RPMI7951 (cell line): Measurements from ENCODE around the gene RMI2. TPM values are rescaled to one million over a fixed set of nuclear protein-coding genes. Genes with fewer than 3 reads are reported as not detected.
"Not testable (repeated sequence)": the region's sequence is repeated elsewhere in the genome, so short reads cannot be mapped to it uniquely, and the experiment has no call there.

ENCODE experiments used
- DNase-seq: peaks from one replicate; pipeline ENCODE4 v3.0.0-alpha.2; 2012; ENCODE audit warnings: low read depth
- total RNA-seq: library from RNA; depleted of rRNA; stranded (reverse); fragments of >200 nt; shearing (Covaris generic); gene quantifications from 2 replicates; pipeline ENCODE4 v1.2.3, GENCODE V29; 2014

RMI2 gene
- total RNA-seq, 1 experiment from 2014 or later, result 33.4 TPM

DNA sequence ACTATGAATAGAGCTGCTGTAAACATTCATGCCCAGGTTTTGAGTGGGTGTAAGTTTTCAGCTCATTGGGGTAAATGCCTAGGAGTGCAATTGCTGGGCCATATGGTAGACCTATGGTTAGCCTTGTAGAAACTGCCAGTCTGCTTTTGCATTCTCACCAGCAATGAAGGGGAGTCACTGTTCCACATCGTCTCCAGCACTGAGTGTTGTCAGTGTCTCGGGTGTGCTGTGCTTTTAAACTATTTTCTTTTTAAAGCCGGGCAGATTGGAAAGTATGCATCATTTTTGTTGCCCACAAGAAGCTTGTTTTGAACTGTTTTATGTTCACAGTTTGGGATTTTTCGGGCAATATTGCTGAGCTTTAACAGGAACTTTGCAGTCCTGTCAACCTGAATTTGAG, 7.9 kb downstream of the RMI2 start:
- no peak for DNase-seq

DNA sequence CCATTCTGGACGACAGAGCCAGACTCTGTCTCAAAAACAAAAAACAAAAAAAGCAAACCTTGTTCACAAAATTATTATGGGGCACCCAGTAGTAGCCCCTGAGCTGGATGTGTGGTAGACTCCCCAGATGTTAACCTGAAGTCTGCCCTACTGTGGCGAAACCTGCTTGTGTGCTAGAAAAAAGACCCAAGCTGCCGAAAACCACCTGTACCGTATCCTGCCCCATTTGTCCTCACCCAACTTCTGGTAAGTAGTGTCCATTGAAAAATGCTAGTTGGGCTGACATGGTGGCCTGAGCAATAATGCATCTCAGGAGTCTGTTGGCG, 9.1 kb downstream of the RMI2 start:
- DNase-seq, result no peak

DNA sequence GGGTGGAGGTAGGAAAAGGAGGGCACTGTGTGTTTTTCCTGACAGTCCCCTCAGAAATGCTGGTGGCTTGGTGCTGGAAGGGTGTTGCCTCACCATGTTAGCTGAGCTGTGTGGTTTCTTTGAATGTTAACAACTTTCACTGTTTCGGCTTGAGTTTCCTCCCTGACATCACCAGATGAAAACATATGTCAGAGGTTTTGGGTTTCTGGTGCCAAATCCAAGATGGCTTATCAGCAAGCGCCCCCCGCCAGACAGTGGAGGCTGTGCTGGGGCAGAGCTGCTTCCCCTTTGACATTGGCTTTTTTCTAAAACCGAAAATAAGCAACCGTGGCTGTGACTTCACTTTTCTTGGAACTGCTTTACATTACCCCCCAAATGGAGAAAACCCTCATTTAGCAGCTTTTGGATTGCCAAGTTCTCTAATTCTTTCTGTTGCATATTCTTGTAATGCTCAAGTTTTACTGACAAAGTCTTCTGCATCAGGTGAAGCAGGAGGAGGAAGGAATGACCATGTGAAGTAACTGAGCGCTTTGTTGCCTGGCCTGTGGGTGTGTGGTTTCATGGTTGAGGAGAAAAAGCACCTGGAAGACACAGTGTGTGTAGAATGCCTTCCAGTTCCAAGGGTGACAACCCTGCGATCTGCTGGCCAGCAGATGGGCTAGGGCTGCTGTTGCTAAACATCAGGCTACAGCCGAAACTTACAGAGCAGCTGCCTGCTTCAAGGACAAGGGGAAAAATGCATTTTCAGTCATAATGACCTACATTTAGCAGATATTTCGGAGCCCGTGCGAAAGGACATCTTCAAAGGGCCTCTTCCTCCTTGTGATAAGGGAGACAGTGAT, 9.7 kb downstream of the RMI2 start:
- peak; percentile 49 for DNase-seq

DNA sequence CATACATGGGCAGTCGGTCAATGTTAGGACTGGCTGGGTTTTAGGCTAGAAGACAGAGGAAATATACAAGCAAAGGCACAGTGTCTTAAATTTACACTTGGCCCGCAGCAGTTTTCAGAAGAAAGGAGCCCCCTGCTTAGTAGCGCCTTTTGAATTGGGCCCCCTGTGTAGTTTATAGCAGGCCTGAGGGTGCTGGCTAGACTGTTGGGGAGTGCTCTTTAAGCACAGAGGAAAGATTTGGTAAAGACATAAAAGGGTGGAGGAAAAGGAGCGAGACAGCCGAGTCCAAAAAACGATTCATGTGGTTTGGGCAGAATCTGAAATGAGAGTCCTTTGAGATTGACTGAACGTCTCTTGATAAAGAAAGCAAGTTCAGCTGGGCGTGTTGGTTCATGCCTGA, 10.6 kb downstream of the RMI2 start:
- no peak for DNase-seq

DNA sequence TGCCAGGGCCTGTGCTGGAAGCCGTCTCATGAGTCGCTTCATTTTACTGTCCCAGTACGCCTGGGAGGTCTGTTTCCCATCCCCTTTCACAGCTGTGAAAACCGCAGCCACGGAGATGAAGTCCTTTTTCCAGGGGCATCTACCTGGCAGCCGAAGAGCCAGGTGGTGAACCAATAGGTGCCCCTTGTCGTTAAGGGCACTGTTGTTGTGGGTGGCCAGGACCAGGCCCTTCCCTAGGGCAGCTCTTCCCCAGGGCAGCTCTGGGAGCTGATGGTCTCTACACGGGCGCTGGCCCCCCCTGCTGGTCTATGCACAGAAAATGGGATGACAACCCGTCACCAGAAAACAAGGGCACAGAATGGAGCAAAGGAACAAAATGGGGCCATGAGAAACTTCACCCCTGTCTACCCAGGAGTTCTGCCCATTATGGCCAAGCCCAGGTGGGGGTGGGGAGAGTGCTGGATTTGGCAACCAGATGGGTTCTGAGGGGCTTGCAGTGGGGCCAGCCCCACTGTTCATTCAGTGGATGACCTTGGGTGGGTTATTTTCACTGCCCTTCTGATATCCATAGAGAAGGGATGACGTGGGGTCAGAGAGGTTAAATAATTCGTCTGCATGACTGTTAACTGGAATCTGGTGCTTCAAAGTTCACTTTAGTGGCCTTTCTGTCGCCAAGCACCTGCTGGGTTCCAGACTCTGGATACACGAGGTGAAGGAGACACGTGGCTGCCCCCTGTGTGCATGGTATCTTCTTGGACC, 11.5 kb downstream of the RMI2 start:
- peak; percentile 58 for DNase-seq

DNA sequence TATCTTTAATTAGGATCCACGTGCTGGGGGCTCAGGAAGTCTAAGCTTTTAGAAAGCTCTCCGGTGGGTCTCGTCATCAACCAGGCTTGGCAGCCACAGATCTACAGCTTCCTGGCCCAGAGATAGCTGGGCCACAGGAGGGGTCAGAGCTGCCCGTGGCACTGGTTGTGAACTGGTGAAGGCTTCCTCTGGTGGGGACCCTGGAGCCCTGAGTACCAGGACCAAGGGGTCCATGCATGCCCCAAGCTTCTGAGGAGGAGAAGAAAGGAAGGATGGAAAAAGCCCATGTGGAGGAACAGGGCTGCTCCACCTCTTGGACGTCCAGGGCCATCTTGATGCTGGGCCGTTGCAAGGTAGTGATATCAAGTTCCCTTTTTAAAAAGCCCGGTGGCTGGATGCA, 13.3 kb downstream of the RMI2 start:
- DNase-seq, result no peak

DNA sequence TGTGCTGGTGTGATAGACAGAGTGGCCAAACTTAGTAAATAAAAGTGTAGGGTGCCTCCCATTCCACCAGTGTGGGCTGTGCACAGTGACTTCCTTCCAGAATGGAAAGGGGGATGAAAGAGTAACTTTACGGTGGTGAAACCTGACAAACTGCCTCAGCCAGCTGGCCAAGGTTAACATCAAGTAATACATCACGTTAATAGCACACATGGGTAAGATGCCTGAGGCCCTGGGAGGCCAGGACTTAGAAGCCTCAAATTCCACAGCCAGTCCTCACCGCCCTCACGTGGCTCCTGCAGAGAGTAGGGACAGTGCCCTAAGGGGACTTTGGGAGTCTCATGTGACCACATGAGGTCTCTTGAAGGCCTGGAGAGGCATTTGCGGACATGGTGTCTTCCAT, 14.1 kb downstream of the RMI2 start:
- peak; percentile 98 for DNase-seq

DNA sequence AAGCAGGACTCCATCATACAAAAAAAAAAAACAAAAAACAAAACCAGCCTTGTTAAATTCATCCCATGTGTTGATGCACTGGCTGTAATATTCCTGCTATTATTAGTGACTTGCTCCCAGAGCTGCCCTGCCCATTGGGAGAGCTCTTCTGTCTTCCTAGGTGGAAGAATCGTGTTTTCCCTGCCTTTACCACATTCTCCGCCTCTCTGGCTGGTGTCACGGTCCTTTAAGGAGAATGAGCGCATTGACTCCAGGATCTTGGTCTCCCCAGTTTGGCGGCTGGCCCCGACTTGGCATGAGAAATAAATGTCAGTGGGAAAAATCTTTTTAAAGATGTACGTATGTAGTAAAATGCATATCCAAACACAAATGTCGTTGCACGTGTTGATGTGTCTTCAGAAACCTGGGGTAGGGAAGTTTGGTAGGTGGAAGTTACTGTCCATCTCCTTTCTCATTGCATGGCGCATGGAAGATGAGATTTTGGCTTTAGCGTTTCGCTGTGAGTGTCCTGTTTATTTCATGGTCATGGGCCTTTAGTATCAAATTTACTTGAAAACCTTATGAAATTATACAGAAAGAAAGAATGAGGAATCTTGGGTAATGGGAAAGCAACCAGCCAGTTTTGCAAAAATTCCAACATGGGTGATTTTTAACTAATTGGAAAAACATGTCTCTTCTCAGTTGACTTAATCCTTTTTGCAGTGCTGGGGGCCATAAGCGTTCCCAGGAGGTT, 15.5 kb downstream of the RMI2 start:
- peak; percentile 68 for DNase-seq

DNA sequence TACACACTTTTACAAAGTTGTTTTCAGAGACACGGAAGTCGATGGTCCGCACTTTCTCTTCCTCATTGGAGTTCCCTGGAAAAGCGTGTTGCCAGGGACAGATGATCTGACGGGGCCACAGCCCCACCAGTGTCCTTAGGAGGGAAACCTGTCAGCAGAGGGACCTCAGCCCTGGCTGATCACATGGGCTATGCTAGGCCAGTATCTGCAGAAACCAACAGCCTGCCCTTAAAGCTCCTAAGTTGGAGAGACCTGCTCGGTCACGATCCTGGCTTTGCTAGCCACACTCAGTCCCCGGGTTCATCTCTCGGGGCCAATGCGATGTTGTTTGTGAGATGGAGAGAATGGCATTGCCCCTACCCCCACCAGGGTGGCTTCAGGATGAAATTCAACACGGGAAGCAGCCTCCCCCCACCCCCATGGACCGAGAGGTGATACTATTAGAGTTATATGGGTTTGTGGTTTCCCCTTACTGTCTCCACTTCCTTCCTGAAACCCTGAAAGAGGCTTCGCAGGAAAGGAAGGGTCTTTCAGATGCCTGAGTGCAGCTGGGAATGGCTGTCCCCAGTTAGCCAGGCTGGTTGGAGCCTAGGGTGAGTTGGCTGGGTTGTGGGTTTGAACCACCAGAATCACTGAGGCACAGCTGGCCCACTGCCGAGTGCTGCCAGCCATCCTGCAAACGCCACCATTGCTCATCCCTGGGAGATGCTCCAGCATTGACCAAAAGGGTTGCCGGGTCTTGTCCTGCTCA, 16.6 kb downstream of the RMI2 start:
- DNase-seq, result peak; percentile 89

DNA sequence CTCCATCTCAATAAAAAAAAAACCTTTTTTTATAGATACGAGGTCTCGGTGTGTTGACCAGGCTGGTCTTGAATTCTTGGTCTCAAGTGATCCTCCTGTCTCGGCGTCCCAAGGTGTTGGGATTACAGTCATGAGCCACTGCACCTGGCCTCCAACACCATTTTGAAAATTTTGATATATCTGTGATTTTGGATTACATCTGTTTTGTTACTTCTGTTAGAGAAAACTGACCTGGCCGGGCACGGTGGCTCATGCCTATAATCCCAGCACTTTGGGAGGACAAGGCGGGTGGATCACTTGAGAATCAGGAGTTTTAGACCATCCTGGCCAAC, 18.6 kb downstream of the RMI2 start:
- DNase-seq, result no peak

DNA sequence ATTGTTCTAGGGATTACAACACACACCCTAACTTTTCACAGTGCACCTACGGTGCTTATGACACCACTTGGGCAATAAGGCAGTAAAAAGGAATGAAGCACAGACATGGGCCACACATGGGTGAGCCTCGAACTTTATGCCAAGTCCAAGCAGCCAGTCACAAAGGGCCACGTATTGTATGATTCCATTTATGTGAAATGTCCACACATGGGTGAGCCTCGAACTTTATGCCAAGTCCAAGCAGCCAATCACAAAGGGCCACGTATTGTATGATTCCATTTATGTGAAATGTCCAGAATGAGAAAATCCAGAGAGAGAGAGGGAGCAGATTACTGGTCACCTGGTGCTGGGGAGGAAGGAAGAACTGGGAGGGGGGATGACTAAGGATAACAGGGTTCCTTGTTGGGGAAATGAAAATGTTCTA, 22.2 kb downstream of the RMI2 start:
- DNase-seq, result no peak

DNA sequence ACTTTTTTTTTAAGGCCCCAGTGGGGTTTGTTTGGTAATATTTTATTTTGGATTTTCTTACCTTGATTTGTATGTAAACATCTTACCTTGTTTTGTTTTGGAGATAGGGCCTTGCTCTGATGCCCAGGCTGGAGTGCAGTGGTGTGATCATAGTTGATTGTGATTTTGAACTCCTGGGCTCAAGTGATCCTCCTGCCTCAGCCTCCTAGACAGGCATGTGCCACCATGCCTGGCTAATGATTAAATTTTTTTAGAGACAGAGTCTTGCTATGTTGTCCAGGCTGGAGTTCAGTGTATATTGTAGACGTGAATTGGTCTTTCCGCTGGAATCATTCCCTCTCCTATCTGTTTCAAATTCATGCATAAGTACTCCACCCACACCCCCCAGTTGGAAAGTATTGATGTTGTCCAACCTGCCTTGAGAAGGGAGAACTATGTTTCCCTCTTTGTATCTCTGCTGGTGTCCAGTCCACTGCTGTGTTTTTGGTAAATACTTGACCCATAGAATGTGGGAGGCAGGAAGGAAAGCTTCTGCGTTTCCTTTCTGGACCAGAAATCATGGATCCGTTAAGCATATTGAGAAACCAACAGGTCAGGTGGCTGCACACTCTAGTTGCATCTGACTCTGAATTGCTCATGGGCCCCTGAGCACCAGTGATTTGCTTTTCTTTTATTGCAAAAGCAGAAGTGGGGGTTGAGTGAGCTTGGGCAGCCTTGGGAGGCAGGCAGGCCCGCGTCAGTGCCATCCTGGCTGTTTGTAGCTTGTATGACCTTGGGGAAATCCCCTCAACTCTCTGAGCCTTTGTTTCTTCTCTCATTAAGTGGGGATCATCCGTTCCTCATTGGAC, 25.0 kb downstream of the RMI2 start:
- no peak for DNase-seq

DNA sequence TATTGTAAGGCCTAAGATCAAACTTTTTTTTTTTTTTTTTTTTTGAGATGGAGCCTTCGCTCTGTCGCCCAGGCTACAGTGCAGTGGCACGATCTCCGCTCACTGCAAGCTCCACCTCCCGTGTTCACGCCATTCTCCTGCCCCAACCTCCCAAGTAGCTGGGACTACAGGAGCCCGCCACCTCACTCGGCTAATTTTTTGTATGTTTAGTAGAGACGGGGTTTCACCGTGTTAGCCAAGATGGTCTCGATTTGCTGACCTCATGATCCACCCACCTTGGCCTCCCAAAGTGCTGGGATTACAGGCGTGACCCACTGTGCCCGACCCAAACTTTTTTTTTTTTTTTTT, 25.6 kb downstream of the RMI2 start:
- not testable (repeated sequence) for DNase-seq

DNA sequence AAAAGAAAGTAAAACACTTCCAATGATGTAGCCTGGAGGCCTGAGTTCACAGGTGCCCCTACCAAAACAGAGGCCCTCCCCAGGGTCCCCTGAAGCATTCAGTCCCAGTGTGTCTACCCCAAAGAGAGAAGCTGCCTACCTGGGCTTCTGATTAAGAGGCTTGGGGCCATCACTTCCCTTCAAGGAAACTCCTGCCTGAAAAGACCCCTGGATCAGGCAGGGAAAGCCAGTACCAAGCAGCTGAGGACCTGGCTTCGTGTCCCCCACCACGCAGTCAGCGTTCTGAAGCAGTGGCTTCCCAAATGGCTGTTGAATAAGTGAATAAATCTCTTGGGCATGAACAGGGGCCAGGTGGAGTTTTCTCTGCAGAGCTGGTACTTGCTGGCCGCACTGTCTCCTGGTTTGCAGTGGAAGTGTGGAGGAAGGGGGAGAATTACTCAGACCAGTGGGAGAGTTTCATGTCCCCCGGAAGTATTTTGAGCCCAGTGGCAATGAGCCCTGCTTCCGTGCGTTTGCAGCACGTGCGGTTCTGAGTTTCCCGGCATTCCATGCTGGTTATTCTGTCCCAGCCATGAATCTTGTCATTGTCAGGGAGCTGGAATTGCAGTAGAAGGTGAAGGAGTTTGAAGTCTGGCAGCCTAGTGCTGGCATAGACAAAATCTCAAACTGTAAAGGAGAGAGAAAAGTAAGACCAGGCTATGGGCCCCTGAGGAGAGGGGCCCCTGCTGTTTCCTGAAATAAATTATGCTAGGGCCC, 27.0 kb downstream of the RMI2 start:
- no peak for DNase-seq

DNA sequence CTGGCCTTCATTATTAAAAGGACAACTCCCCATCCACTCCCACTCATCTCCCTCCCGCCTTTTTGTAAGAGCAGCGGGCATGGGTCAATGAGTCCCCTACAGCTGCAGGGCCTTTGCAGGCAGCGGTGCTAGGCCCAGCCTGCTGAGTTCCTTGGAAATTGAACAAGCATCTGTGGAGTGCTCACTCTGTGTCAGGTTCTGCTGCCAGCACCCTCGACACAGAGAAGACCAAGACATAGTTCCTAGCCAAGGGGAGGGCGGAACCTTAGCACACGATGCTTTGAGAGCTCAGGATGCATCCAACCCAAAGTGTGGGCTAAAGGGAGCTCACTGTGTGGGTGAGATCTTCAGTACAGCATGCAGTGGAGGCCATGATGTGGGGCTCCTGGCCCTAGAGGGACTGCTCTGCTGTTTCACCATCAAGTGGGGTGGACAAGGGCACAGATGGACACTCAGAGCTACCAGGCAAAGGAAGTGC, 27.6 kb downstream of the RMI2 start:
- DNase-seq, result no peak

DNA sequence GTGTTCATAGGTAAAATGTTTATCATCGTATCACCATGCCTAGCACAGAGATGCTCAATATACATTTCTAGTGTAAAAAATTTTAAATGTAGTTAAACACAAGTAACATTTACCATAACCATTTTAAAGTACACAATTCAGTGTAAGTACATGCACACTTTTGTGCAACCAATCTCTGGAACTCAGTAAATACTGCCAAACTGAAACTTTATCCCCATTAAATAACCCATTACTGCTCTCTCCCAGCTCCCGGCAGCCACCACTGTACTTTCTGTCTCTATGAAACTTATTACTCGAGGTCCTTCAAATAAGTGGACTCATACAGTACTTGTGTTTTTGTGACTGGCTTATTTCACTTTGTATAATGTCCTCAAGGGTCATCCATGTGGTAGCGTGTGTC, 29.0 kb downstream of the RMI2 start:
- DNase-seq, result no peak

DNA sequence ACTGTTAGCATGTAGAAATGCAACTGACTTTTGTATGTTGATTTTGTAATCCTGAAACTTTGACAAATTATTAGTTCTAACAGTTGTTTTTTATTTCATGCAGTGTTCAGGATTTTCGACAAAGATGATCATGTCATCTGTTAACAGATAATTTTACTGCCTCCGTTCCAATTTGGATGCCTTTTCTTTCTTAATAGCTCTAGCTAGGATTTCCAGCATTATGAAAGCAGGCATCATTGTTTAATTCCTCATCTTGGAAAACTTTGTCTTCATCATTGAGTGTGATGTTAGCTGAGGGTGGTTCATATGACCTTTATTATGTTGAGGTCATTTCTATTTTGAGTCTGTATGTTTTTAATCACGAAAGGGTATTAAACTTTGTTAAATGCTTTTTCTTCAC, 31.9 kb downstream of the RMI2 start:
- DNase-seq, result no peak

DNA sequence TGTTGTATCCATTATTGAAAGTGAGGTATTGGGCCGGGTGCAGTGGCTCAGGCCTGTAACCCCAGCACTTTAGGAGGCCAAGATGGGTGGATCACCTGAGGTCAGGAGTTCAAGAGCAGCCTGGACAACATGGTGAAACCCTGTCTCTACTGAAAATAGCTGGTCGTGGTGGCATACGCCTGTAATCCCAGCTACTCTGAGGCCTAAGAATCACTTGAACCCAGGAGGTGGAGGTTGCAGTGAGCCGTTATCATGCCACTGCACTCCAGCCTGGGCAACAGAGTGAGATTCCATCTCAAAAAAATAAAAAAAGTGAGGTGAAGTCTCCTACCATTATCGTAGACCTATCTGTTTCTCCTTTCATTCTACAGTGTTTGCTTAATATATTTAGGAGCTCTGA, 33.7 kb downstream of the RMI2 start:
- DNase-seq, result not testable (repeated sequence)

DNA sequence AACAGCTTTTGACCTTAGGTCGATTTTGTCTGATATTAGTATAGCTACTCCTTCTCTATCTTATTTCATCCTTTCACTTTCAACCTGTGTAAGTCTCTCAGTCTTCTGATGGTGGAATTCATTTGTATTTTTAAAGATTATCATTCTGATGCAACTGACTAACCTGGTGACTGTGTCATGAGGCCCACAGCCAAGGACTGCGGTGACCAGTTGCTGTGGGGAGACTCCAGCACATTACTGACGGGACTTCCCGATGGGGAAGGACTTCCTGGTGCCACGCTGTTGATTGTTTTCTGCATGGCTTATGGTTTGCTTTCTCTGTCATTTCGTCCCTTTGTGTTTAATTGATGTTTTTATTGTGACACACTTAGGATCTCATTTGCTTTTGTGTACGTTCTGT, 34.2 kb downstream of the RMI2 start:
- DNase-seq, result peak; percentile 58

DNA sequence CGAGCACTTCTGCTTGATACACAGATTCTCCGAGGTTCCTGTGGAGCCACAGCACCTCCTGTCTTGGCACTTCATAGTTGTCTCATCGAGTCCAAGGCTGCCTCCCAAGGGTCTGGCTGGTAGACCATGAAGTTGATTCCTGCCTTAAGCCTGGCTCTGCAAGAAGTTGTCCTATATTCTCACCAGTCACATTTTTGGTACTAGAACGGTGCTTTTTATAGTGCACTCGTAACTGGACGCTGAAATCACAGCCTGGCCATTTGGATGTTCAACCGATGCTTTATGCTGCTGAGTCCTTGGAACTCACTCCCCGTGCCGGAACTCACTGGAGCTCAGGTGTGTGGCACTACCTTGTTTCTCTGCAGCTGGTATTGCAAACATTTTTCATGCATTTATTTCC, 35.6 kb downstream of the RMI2 start:
- DNase-seq, result no peak
